HepG2 (cell line): ENCODE data around the gene PABPC1L2A.
"Not testable (repeated sequence)": the region's sequence is repeated elsewhere in the genome, so short reads cannot be mapped to it uniquely, and the experiment has no call there.

ENCODE experiments used
- POLR2A ChIP-seq, 2 experiments: IDR thresholded peaks; 2 replicates each; pipeline ENCODE4 v1.6.1; 2011; ENCODE audit warnings: low read depth in 2 of 2, low read length in 2 of 2, mild to moderate bottlenecking in 1 of 2, moderate library complexity in 1 of 2; ENCODE audit not compliant: insufficient read depth in 1 of 2
- SMAD9 ChIP-seq: sonication (generic); formaldehyde crosslinking; IDR thresholded peaks from 2 replicates; pipeline ENCODE4 v1.5.1; 2020; ENCODE audit warnings: mild to moderate bottlenecking, missing genetic modification reagents
- TCF7 ChIP-seq: sonication (generic); IDR thresholded peaks from 2 replicates; pipeline ENCODE4 v1.6.1; 2016; ENCODE audit warnings: antibody characterized with exemption, low read depth
- TF ChIP-seq, protein P1 (sequence below): sonication (generic); formaldehyde crosslinking; IDR thresholded peaks from 2 replicates; pipeline ENCODE4 v1.4.0; 2020; ENCODE audit warnings: mild to moderate bottlenecking, missing genetic modification reagents, borderline replicate concordance
- TF ChIP-seq, protein P2 (sequence below): sonication (generic); formaldehyde crosslinking; IDR thresholded peaks from 2 replicates; pipeline ENCODE4 v1.8.1; 2022; ENCODE audit warnings: mild to moderate bottlenecking, missing genetic modification reagents

DNA sequence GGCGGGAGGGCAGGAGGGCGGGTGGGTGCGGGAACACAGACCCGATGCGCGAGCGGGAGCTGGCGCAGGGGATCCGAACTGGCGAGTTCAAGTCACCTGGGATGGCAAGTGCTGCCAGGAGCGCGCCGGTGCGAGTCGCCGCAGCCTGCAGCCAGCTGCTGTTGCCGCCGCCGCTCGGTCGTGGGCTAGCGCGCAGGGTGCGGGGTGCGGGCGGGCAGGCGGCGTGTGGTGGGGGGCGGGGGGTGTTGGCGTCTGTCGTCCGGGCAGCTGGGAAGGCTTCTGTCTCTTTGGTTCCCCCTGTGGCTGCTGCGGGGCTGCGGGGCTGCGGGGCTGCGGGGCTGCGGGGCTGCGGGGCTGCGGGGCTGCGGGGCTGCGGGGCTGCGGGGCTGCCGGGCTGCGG lies 572 bp upstream of the PABPC1L2A start:
- not testable (repeated sequence) for TF ChIP-seq SMAD9 (CRISPR knock-in tag); TCF7; POLR2A (IDR thresholded peaks at IDR 0.05; ENCODE audit: insufficient read depth in 1 of 2, low read depth in 2 of 2, low read length in 2 of 2)
- TF ChIP-seq, protein P1, sequence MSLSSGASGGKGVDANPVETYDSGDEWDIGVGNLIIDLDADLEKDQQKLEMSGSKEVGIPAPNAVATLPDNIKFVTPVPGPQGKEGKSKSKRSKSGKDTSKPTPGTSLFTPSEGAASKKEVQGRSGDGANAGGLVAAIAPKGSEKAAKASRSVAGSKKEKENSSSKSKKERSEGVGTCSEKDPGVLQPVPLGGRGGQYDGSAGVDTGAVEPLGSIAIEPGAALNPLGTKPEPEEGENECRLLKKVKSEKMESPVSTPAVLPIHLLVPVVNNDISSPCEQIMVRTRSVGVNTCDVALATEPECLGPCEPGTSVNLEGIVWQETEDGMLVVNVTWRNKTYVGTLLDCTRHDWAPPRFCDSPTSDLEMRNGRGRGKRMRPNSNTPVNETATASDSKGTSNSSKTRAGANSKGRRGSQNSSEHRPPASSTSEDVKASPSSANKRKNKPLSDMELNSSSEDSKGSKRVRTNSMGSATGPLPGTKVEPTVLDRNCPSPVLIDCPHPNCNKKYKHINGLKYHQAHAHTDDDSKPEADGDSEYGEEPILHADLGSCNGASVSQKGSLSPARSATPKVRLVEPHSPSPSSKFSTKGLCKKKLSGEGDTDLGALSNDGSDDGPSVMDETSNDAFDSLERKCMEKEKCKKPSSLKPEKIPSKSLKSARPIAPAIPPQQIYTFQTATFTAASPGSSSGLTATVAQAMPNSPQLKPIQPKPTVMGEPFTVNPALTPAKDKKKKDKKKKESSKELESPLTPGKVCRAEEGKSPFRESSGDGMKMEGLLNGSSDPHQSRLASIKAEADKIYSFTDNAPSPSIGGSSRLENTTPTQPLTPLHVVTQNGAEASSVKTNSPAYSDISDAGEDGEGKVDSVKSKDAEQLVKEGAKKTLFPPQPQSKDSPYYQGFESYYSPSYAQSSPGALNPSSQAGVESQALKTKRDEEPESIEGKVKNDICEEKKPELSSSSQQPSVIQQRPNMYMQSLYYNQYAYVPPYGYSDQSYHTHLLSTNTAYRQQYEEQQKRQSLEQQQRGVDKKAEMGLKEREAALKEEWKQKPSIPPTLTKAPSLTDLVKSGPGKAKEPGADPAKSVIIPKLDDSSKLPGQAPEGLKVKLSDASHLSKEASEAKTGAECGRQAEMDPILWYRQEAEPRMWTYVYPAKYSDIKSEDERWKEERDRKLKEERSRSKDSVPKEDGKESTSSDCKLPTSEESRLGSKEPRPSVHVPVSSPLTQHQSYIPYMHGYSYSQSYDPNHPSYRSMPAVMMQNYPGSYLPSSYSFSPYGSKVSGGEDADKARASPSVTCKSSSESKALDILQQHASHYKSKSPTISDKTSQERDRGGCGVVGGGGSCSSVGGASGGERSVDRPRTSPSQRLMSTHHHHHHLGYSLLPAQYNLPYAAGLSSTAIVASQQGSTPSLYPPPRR (CRISPR knock-in tag): not testable (repeated sequence)
- TF ChIP-seq, protein P2, sequence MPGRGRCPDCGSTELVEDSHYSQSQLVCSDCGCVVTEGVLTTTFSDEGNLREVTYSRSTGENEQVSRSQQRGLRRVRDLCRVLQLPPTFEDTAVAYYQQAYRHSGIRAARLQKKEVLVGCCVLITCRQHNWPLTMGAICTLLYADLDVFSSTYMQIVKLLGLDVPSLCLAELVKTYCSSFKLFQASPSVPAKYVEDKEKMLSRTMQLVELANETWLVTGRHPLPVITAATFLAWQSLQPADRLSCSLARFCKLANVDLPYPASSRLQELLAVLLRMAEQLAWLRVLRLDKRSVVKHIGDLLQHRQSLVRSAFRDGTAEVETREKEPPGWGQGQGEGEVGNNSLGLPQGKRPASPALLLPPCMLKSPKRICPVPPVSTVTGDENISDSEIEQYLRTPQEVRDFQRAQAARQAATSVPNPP (CRISPR knock-in tag): not testable (repeated sequence)
